ENCODE measurements around the gene PRKD1.

DNA sequence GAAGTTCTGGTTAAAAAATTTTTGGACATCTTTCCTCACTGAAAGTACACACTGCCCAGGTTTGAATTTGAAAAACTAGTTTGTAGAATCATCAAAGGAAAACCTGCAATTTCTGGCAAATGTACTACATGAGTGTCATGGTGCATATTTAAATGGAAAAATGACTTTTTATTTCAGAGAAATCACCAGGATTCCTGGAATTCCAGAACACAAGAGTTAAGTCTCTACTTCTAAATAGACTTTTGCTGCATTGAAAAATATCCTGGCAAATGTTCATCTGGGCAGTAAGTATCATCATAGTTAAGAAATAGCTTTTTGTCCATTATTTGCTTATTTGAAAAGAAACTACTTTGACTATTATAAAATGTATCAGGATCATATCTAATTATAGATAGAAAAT is 275.1 kb downstream of the PRKD1 start:
- TF ChIP-seq HDGF (IDR thresholded peaks at IDR 0.05; ENCODE audit: borderline replicate concordance) (no peak), FOXM1 (IDR thresholded peaks at IDR 0.05; ENCODE audit: borderline replicate concordance) (no peak), ELF4 (IDR thresholded peaks at IDR 0.05) (no peak), SP1 (IDR thresholded peaks at IDR 0.05) (no peak), NFRKB (IDR thresholded peaks at IDR 0.05) (no peak), ARNT (IDR thresholded peaks at IDR 0.05) (no peak), ZNF384 (IDR thresholded peaks at IDR 0.05) (no peak), BHLHE40 (IDR thresholded peaks at IDR 0.05; ENCODE audit: borderline replicate concordance) (no peak)
- TF ChIP-seq, protein P1, sequence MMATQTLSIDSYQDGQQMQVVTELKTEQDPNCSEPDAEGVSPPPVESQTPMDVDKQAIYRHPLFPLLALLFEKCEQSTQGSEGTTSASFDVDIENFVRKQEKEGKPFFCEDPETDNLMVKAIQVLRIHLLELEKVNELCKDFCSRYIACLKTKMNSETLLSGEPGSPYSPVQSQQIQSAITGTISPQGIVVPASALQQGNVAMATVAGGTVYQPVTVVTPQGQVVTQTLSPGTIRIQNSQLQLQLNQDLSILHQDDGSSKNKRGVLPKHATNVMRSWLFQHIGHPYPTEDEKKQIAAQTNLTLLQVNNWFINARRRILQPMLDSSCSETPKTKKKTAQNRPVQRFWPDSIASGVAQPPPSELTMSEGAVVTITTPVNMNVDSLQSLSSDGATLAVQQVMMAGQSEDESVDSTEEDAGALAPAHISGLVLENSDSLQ (IDR thresholded peaks at IDR 0.05): no peak

Data from HEK293T (cell line).